ENCODE data around the gene KLK11.
A peak's percentile ranks its signal among the peaks of the same experiment; 100 is the strongest.

The KLK11 gene

DNA sequence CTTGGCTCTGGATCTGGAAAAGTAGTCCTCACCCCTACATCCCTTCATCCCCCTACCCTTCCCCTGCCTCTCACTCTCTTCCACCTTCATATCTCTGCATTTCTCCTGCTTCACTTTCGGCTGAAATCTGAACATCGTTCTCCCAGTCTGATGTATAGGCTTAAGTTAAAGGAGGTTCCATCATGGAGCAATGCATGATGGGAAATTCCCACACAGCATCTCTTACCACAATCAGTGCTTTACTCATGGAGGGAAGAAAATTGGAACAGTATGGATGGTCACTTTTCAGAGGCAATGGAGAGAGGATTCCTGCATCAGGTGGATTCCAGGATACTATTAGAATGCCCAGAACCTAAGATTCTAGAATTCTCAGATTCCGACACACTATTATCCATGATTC is 18.9 kb downstream of the KLK11 start:
- DNase-seq (ENCODE audit: low read depth), result no peak
- TF ChIP-seq, protein P1, sequence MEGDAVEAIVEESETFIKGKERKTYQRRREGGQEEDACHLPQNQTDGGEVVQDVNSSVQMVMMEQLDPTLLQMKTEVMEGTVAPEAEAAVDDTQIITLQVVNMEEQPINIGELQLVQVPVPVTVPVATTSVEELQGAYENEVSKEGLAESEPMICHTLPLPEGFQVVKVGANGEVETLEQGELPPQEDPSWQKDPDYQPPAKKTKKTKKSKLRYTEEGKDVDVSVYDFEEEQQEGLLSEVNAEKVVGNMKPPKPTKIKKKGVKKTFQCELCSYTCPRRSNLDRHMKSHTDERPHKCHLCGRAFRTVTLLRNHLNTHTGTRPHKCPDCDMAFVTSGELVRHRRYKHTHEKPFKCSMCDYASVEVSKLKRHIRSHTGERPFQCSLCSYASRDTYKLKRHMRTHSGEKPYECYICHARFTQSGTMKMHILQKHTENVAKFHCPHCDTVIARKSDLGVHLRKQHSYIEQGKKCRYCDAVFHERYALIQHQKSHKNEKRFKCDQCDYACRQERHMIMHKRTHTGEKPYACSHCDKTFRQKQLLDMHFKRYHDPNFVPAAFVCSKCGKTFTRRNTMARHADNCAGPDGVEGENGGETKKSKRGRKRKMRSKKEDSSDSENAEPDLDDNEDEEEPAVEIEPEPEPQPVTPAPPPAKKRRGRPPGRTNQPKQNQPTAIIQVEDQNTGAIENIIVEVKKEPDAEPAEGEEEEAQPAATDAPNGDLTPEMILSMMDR (IDR thresholded peaks at IDR 0.05; ENCODE audit: insufficient read depth, low read depth, low read length, missing control alignments), result no peak
- no peak overlapping the region for H3K4me3 ChIP-seq (ENCODE audit: low read length)

DNA sequence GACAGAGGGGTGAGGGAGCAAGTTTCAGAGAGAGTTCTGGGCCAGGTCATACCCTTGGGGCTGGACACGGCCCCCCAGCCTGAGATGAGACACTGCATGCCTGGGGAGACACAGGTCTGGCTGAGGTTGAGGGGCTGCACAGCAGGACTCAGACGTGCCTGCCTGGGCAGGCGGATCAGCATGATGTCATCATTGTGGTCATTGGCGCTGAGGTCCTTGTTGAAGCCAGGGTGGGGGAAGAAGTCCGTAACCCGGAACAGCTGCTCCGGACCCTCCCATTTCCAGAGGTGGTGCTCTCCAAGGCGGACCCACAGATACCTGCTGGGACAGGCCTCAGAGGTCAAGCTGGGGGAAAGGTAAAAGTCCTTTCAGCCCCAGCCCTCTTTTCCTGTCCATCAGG is 20.0 kb downstream of the KLK11 start:
- no peak overlapping the region for H3K4me3 ChIP-seq (ENCODE audit: low read length)
- TF ChIP-seq, protein P1 (IDR thresholded peaks at IDR 0.05; ENCODE audit: insufficient read depth, low read depth, low read length, missing control alignments), result no peak
- DNase-seq (ENCODE audit: low read depth), result no peak

DNA sequence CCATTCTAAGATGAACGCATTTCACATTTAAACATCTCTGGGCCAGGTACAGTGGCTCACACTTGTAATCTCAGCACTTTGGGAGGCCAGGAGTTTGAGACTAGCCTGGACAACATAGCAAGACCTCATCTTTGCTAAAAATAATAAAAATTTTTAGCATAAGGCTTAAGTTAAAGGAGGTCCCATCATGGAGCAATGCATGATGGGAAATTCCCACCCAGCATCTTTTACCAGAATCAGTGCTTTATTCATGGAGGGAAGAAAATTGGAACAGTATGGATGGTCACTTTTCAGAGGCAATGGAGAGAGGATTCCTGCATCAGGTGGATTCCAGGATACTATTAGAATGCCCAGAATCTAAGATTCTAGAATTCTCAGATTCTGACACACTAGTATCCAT is 21.2 kb downstream of the KLK11 start:
- no peak for DNase-seq (ENCODE audit: low read depth)
- TF ChIP-seq, protein P1 (IDR thresholded peaks at IDR 0.05; ENCODE audit: insufficient read depth, low read depth, low read length, missing control alignments), result no peak
- H3K4me3 ChIP-seq (ENCODE audit: low read length), result no peak overlapping the region

DNA sequence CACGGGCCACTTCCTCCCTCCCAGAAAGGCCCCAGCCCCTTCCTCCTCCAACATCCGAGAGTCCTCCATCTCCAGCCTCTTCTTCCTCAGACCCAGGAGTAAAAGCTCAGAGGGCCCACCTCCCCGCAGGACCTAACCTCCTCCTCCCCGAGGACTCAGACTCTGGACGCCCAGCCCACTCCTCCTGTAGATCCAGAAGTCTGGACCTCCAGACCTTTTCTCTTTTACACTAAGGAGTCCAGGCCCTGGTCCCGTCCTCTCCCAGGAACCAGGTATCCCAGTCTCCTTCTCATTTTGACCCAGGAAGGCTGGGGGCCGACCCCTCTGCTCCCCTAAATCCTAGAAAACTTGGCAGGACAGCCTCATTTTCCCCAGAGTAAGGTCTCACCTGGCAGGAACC is 23.1 kb downstream of the KLK11 start:
- no peak overlapping the region for H3K4me3 ChIP-seq (ENCODE audit: low read length)
- no peak for DNase-seq (ENCODE audit: low read depth)
- TF ChIP-seq, protein P1 (IDR thresholded peaks at IDR 0.05; ENCODE audit: insufficient read depth, low read depth, low read length, missing control alignments), result no peak

DNA sequence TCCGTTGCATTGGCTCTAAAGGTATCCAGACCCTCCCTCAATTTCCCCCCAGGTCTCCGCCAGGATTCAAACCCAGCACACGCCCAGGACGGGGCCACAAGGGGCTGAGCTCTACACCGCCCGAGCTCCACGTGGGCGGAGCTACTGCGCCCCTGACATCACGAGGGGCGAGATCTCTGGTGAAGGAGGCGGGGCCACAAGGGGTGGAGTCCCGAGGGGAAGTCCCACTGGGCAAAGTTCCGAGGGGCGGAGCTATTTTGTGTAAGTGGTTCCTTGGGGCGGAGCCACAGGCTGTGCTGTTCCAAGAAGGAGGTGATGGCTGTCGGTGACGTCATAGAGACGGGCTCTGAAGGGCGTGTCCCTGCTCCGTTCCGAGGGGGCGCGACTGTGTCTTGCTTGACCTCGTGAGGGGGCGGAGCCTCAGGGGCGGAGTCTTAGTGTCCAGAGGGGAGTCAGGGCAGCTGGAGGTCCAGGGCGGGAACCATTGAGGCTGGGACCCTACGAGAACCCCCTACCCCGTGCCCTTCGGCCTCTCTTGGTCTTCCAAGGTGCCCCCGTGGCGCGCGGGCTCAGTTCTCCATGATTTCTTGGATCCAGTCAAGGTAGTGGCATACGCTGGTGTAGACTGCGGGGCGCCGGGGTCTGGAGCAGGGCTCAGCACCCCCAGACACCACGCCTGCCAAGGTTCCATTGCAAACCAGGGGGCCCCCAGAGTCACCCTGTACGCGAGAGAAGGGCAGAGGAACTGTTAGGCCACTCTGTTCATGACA is 23.7 kb downstream of the KLK11 start:
- TF ChIP-seq, protein P1 (IDR thresholded peaks at IDR 0.05; ENCODE audit: insufficient read depth, low read depth, low read length, missing control alignments), result no peak
- peak overlapping the region; percentile 44 for H3K4me3 ChIP-seq (ENCODE audit: low read length)
- peak; percentile 16 for DNase-seq (ENCODE audit: low read depth)

DNA sequence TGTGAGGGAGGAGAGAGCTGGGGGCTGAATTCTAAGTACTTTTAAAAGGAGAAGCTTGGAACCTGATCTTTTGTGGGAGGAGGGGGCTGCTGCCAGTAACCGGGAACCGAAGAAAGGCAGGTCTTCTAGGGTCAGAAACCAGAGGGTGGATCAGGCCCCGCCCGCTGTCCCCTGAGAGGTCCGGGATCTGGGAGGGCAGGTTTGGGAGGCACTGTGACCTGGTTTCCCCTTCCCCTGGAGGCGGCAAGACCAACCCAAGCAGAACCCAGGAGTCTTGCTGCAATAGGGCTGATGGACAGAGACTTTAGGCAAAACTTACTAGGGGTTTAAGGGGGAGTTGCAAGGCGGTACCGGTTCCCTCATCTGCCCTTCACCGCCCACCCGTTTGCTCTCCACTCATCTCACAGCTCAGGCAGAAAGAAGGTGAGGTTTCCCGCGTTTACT is 24.3 kb downstream of the KLK11 start:
- TF ChIP-seq, protein P1 (IDR thresholded peaks at IDR 0.05; ENCODE audit: insufficient read depth, low read depth, low read length, missing control alignments), result no peak
- H3K4me3 ChIP-seq (ENCODE audit: low read length), result peak overlapping the region; percentile 44
- no peak for DNase-seq (ENCODE audit: low read depth)

DNA sequence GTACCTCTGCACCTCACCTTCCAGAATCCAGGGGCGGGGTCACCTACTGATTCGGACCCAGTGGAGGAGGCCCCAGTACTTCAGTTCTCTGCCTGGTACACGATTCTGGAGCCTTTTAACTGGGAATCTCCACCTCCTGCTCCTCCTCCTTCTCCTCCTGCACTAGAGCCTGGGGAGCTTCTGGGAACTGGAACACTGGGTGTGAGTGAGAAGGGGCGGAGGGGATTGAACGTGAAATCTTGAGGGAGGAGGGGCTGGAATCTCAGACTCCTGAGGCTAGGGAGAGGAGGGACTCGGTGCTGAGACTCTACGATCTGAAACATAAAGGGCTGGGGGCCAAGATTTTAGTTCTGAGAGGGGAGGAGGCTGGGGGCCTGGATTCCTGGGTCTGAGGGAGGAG is 24.9 kb downstream of the KLK11 start, which contains the start of gene KLK8:
TSS of gene KLK8 (minus strand) at position 90 of the 400 bp plus-strand sequence. CDS start 437 bp downstream, outside the sequence.
- H3K4me3 ChIP-seq (ENCODE audit: low read length), result peak within 1 kb of the TSS; percentile 44
- no peak for DNase-seq (ENCODE audit: low read depth)
- TF ChIP-seq, protein P1 (IDR thresholded peaks at IDR 0.05; ENCODE audit: insufficient read depth, low read depth, low read length, missing control alignments), result no peak

Measured in epithelial cell of esophagus (primary cell).